OCI-LY7 (cell line): Measurements from ENCODE around the gene TAS1R2. TPM values are rescaled to one million over a fixed set of nuclear protein-coding genes. Genes with fewer than 3 reads are reported as not detected.

Source experiments
- BruUV-seq: library from RNA; stranded (reverse); fragments of 400-500 nt; replicated peaks from 2 replicates; lab custom pipeline; 2021; lab: Mats Ljungman, UMichigan
- CTCF ChIA-PET: fragments of 300-600 bp; sonication (Branson Sonifier 250); formaldehyde crosslinking; loops from one replicate; lab custom pipeline; 2022; ENCODE audit warnings: antibody characterized with exemption; ENCODE audit not compliant: unreplicated experiment; lab: Charles Lee
- POLR2A ChIA-PET: fragments of 300-600 bp; sonication (Branson Sonifier 250); formaldehyde crosslinking; loops from one replicate; lab custom pipeline; 2022; ENCODE audit warnings: antibody characterized with exemption; lab: Charles Lee
- DNase-seq: peaks from one replicate; pipeline ENCODE4 v3.0.0-alpha.2; 2015; ENCODE audit warnings: low spot score
- H2AFZ ChIP-seq: fragments of 200-600 bp; sonication (generic), shearing (Covaris generic); 2 replicates; pipeline ENCODE4 v1.6.1; 2014; ENCODE audit warnings: mild to moderate bottlenecking, antibody characterized with exemption, low read length, moderate library complexity
- H3K27ac ChIP-seq: fragments of 200-600 bp; sonication (generic); 2 replicates; pipeline ENCODE4 v1.5.1; 2014; ENCODE audit warnings: mixed run types, low read depth, mild to moderate bottlenecking, moderate library complexity, low read length, inconsistent platforms; ENCODE audit not compliant: poor library complexity, severe bottlenecking
- H3K36me3 ChIP-seq: fragments of 200-600 bp; sonication (generic); 2 replicates; pipeline ENCODE4 v1.6.1; 2014; ENCODE audit warnings: mild to moderate bottlenecking, antibody characterized with exemption, low read length, moderate library complexity, mixed read lengths; ENCODE audit not compliant: insufficient read depth
- H3K4me1 ChIP-seq: fragments of 200-600 bp; sonication (generic); 2 replicates; pipeline ENCODE4 v1.5.1; 2014; ENCODE audit warnings: mild to moderate bottlenecking, low read length; ENCODE audit not compliant: insufficient read depth, poor library complexity, severe bottlenecking
- H3K4me2 ChIP-seq: fragments of 200-600 bp; sonication (generic); 2 replicates; pipeline ENCODE4 v1.6.1; 2014; ENCODE audit warnings: mild to moderate bottlenecking, low read length
- H3K4me3 ChIP-seq: fragments of 200-600 bp; sonication (generic); 2 replicates; pipeline ENCODE4 v1.5.1; 2014; ENCODE audit warnings: mild to moderate bottlenecking, low read depth, low read length; ENCODE audit not compliant: poor library complexity, severe bottlenecking
- H3K79me2 ChIP-seq: fragments of 200-600 bp; sonication (generic); 2 replicates; pipeline ENCODE4 v1.6.1; 2016; ENCODE audit warnings: low read depth, mild to moderate bottlenecking, low read length, moderate library complexity, mixed read lengths; ENCODE audit not compliant: insufficient read depth
- H3K9me2 ChIP-seq: fragments of 200-600 bp; sonication (generic); 2 replicates; pipeline ENCODE4 v1.6.1; 2016; ENCODE audit warnings: mild to moderate bottlenecking, low read length, mixed read lengths; ENCODE audit not compliant: insufficient read depth
- H3K9me3 ChIP-seq: fragments of 200-600 bp; sonication (generic); 2 replicates; pipeline ENCODE4 v1.6.1; 2014; ENCODE audit warnings: mild to moderate bottlenecking, mixed run types, low read length, mixed read lengths
- H4K20me1 ChIP-seq: fragments of 200-600 bp; sonication (generic); 2 replicates; pipeline ENCODE4 v1.6.1; 2014; ENCODE audit warnings: mild to moderate bottlenecking, antibody characterized with exemption, low read length, moderate library complexity, mixed read lengths; ENCODE audit not compliant: insufficient read depth
- EZH2phosphoT487 ChIP-seq: fragments of 200-600 bp; sonication (generic); IDR thresholded peaks from 2 replicates; pipeline ENCODE4 v1.6.1; 2018; ENCODE audit warnings: low read depth, borderline replicate concordance, mild to moderate bottlenecking, mixed run types, antibody characterized with exemption, low read length, moderate library complexity, mixed read lengths
- intact Hi-C: fragments of 100-400 bp; cut with micrococcal nuclease; formaldehyde crosslinking; loops from one replicate; pipeline ENCODE4 v1.10.0; 2022; ENCODE audit not compliant: unreplicated experiment
- total RNA-seq, 2 experiments: library from RNA; depleted of rRNA in 1 of 2; stranded (reverse); fragments of >200 nt in 1 of 2; shearing (Covaris generic) in 1 of 2; gene quantifications; 2 replicates each; pipeline ENCODE4 v1.2.3, GENCODE V29; 2014 to 2022
- TF ChIP-seq, protein P1 (sequence below): fragments of 200-600 bp; sonication (generic); conservative IDR thresholded peaks from 2 replicates; pipeline ENCODE4 v1.5.1; 2014; ENCODE audit warnings: mild to moderate bottlenecking, antibody characterized with exemption, low read length, moderate library complexity, mixed read lengths

The TAS1R2 gene
- total RNA-seq, 2 experiments from 2014 or later = not detected

DNA sequence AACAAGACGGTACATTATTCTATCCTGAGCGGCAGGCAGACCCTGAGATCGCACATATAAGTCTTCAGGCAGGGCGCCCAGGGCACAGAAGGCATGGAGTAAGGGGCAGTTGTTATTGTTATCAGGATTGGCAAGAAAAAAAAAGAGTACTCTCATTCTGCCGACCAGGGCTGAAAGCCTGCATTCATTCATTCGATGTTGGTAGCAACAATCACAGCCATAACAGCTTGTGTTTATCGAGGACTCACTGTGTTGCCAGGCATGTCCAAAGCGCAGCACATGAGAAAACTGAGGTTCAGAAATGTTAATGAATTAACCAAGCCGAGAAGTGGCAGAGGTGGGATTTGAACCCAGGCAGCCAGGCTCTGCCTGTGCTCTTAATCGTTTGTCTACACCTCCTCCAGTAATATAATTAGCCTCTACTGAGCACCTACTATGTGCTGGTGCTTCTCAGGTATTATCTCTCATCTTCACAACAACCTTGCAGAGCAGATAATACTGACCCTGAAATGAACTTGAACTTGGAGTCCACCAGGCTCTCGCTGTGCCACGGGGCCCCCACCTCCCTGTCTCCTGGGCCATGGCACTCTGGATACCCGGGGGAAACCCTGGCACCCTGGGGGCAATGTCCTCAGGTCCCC, 56.2 kb downstream of the TAS1R2 start:
- Histone ChIP-seq H3K9me2 (no peaks in the 10 kb centered on the region), H3K36me3 (no peaks in the 10 kb centered on the region), H3K79me2 (no peaks in the 10 kb centered on the region), H3K4me1 (no peaks in the 10 kb centered on the region), H4K20me1 (no peaks in the 10 kb centered on the region), H3K9me3 (no peaks in the 10 kb centered on the region), H3K27ac (no peak overlapping the region), H3K4me2 (no peak overlapping the region), H2AFZ (no peak overlapping the region), H3K4me3 (no peak overlapping the region)
- CTCF ChIA-PET = no interaction called here
- intact Hi-C loops = no loop called here
- no peak for DNase-seq
- POLR2A ChIA-PET = no interaction called here
- TF ChIP-seq, protein P1, sequence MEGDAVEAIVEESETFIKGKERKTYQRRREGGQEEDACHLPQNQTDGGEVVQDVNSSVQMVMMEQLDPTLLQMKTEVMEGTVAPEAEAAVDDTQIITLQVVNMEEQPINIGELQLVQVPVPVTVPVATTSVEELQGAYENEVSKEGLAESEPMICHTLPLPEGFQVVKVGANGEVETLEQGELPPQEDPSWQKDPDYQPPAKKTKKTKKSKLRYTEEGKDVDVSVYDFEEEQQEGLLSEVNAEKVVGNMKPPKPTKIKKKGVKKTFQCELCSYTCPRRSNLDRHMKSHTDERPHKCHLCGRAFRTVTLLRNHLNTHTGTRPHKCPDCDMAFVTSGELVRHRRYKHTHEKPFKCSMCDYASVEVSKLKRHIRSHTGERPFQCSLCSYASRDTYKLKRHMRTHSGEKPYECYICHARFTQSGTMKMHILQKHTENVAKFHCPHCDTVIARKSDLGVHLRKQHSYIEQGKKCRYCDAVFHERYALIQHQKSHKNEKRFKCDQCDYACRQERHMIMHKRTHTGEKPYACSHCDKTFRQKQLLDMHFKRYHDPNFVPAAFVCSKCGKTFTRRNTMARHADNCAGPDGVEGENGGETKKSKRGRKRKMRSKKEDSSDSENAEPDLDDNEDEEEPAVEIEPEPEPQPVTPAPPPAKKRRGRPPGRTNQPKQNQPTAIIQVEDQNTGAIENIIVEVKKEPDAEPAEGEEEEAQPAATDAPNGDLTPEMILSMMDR = no peak
- no peak for TF ChIP-seq EZH2phosphoT487
- BruUV-seq = no TSS peak

DNA sequence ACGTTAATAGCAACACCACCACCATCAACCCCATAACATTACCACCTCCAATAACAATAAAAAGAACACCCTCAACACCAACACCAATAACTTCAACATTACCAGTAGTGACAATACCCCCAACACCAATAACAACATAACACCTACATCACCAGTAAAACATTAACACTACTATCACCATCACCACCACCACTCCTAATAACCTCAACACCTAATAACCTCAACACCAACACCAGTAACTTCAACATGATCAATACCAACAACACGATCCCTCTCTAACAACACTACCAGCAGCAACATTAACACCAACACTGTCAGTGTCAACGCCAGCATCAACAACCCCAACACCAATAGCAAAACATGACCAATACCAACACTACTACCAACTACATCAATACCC, 57.2 kb downstream of the TAS1R2 start:
- CTCF ChIA-PET = no interaction called here
- H3K4me3 ChIP-seq = no peak overlapping the region
- no TSS peak for BruUV-seq

GRCh38 chr1:18800258-18800657, 59.2 kb downstream of the TAS1R2 start:
- POLR2A ChIA-PET = no interaction called here
- H4K20me1 ChIP-seq = no peaks in the 10 kb centered on the region
- H3K4me2 ChIP-seq = no peak overlapping the region
- TF ChIP-seq, protein P1 = no peak
- no peak for TF ChIP-seq EZH2phosphoT487
- no peaks in the 10 kb centered on the region for H3K9me2 ChIP-seq
- no peak overlapping the region for H2AFZ ChIP-seq
- DNase-seq = no peak
- no peak overlapping the region for H3K27ac ChIP-seq
- BruUV-seq = no TSS peak
- no peaks in the 10 kb centered on the region for H3K36me3 ChIP-seq
- intact Hi-C loops = no loop called here
- no peak overlapping the region for H3K4me3 ChIP-seq
- H3K9me3 ChIP-seq = no peaks in the 10 kb centered on the region
- H3K4me1 ChIP-seq = no peaks in the 10 kb centered on the region
- H3K79me2 ChIP-seq = no peaks in the 10 kb centered on the region
- CTCF ChIA-PET = no interaction called here

More for the DNA sequence above, 57.2 kb downstream of the TAS1R2 start:
- intact Hi-C loops = no loop called here
- H3K4me1 ChIP-seq = no peaks in the 10 kb centered on the region
- H3K9me3 ChIP-seq = no peaks in the 10 kb centered on the region
- no peaks in the 10 kb centered on the region for H3K36me3 ChIP-seq
- H4K20me1 ChIP-seq = no peaks in the 10 kb centered on the region
- TF ChIP-seq, protein P1 = no peak
- TF ChIP-seq EZH2phosphoT487 = no peak
- no peaks in the 10 kb centered on the region for H3K9me2 ChIP-seq
- DNase-seq = no peak
- H3K4me2 ChIP-seq = no peak overlapping the region
- no peak overlapping the region for H2AFZ ChIP-seq
- POLR2A ChIA-PET = no interaction called here
- no peak overlapping the region for H3K27ac ChIP-seq
- H3K79me2 ChIP-seq = no peaks in the 10 kb centered on the region
